ENCODE measurements around the gene CCDC146. TPM values are rescaled to one million over a fixed set of nuclear protein-coding genes. Genes with fewer than 3 reads are reported as not detected.
"Not testable (repeated sequence)": the region's sequence is repeated elsewhere in the genome, so short reads cannot be mapped to it uniquely, and the experiment has no call there.

The CCDC146 gene
- total RNA-seq, 1 experiment from 2014 or later = 1.4 TPM

DNA sequence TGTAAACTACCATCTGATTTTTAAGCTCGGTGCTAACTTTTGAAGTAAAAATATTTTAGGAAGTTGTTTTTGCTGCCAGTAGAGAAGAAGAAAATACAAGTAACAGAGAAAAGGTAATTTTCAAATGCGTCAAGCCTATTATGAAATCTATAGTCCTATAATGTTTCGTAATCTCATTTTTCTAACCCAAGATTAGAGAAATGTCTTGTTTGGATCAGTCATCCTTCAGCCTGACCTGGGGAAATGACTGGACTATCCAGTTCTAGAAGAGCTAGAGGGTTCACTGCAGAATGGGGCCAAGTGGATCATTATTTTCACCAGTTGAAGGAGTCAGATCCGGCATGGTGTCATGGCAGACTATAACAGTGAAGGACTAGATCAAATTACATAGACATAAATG is 139.9 kb downstream of the CCDC146 start:
- Histone ChIP-seq H3K27ac (no peak overlapping the region), H3K36me3 (no peaks in the 10 kb centered on the region)

DNA sequence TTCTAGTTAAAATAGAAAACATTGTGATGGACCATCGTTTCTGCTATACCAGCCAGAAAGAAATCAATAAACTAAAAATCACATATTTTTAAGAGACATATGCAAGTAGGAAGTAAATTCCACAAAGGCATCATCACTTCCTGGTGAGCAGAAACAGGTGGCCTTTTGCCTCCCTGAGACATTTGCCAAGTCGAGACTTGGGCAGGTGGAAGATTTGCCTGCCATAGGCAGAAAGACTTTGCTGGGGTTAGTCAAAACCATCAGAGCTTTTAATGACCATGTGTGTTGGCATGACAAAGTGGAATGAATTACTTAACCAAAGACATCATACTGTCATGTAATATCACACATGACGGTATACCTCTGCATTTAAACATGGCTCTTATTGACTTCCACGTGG is 143.3 kb downstream of the CCDC146 start:
- Histone ChIP-seq H3K9me3 (replicated peaks) (peaks cover 4% of the 10 kb centered on the region; the same call in 1 of the 2 replicates), H3K36me3 (no peaks in the 10 kb centered on the region), H3K4me1 (peaks cover 14% of the 10 kb centered on the region), H3K27me3 (no peaks in the 10 kb centered on the region), H3K4me3 (no peak overlapping the region), H3K27ac (no peak overlapping the region)
- DNase-seq = peak; percentile 22 to 24

More for the DNA sequence above, 139.9 kb downstream of the CCDC146 start:
- peaks cover 14% of the 10 kb centered on the region for H3K4me1 ChIP-seq
- H3K9me3 ChIP-seq (replicated peaks) = no peaks in the 10 kb centered on the region
- no peak for DNase-seq
- no peaks in the 10 kb centered on the region for H3K27me3 ChIP-seq
- no peak overlapping the region for H3K4me3 ChIP-seq

DNA sequence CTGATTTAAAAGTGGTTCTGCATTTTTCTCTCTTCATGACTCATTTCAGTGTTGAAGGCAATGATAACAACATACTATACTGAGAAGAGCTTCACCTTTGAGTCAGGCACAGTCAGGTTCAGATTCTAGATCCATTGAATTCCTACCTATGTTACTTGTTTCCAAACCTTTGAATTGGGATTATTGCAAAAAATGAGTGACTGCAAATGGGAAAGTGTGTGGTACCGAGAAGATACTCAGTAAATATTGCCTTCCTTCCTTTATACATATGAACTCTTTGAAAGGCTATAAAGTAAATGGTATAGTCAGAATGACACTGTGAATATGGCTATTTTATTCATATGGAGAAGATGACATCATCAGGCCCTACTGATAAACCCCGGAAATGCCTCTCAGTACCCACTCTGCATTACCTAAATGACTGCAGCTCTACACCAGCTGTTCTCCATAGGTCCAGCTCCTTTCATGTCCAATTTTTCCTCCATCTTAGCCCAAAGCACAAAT is 143.9 kb downstream of the CCDC146 start:
- Histone ChIP-seq H3K9me3 (replicated peaks) (peaks cover 4% of the 10 kb centered on the region; the same call in 1 of the 2 replicates), H3K36me3 (no peaks in the 10 kb centered on the region), H3K4me1 (peaks cover 14% of the 10 kb centered on the region), H3K27ac (no peak overlapping the region), H3K4me3 (no peak overlapping the region), H3K27me3 (no peaks in the 10 kb centered on the region)
- DNase-seq = peak; percentile 14 to 37

DNA sequence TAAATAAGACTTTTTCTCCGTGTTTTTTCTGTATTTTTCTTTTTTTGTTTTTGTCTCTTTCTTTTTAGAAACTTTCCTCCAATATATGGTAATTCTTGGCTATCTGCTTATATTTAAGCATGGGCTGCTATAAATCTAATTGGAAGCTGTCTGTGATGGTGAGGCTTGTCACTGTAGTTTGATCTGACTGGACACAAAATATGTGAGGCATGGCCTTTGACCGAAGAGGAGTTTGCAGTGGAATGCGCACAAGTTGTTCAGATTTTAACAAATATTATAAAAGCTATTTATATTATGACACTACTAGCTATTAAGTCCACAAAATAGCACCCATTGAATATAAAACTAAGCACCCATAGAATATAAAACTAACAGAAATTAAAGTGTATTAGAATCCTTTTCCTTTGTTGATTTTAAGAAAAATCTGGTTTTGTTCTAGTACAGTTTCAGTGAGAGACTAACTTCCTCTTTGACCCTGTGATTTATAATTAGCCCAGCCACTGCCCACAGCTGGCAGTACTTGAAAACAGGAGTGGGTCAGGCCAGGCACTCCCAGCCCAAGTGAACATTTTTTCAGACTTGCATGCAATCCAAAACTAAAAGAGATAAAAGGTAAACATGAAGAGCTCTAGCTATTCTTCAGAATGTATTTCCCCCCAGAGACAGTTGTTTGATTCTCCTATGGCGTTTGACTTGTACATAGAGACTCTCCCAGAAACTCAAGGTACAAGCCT is 147.1 kb downstream of the CCDC146 start:
- no peaks in the 10 kb centered on the region for H3K36me3 ChIP-seq
- peaks cover 4% of the 10 kb centered on the region; the same call in 1 of the 2 replicates for H3K9me3 ChIP-seq (replicated peaks)
- DNase-seq = no peak
- H3K27ac ChIP-seq = no peak overlapping the region
- peaks cover 14% of the 10 kb centered on the region for H3K4me1 ChIP-seq
- H3K4me3 ChIP-seq = no peak overlapping the region
- H3K27me3 ChIP-seq = no peaks in the 10 kb centered on the region

DNA sequence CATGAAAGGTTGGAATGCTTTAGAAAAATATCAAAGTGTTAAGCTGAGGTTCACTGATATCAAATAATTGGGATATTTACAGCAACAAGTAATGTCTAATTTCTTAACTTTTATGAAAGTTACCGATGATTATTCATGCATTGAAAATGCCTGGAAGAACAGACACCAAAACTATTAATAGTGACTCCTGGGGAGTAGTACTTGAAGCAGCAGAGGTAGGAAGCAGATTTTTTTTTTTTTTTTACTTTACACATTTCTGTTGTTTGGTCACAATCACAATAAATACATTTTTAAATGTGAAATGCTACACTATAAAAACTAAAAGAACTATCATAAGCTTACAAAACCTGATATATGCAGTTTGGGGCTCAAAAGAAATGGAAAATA is 147.7 kb downstream of the CCDC146 start:
- no peak for DNase-seq
- H3K36me3 ChIP-seq = no peaks in the 10 kb centered on the region
- peaks cover 14% of the 10 kb centered on the region for H3K4me1 ChIP-seq
- no peaks in the 10 kb centered on the region for H3K27me3 ChIP-seq
- H3K9me3 ChIP-seq (replicated peaks) = peaks cover 4% of the 10 kb centered on the region; the same call in 1 of the 2 replicates
- H3K27ac ChIP-seq = no peak overlapping the region
- H3K4me3 ChIP-seq = no peak overlapping the region

DNA sequence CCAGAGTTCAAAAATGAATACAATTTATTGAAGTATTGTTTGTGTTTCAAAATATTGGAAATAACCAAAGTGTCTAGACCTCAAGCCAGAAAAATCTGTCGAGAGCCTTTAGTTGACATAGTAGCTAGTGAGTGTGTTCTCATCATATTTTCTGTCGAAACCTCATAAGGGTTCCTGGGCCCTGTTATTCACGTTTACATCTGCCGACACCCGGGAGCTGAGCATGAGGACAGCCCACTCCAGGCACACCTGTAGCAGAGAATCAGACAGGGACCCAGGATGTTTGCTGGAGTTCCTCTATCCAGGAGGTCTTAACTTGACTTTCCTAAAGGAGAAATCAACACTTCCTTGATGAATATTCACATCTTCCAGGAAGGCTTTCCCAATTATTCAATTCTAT is 149.4 kb downstream of the CCDC146 start:
- no peak overlapping the region for H3K4me3 ChIP-seq
- H3K27me3 ChIP-seq = no peaks in the 10 kb centered on the region
- no peaks in the 10 kb centered on the region for H3K36me3 ChIP-seq
- peaks cover 4% of the 10 kb centered on the region; the same call in 1 of the 2 replicates for H3K9me3 ChIP-seq (replicated peaks)
- no peak for DNase-seq
- no peak overlapping the region for H3K27ac ChIP-seq
- H3K4me1 ChIP-seq = peaks cover 3% of the 10 kb centered on the region

DNA sequence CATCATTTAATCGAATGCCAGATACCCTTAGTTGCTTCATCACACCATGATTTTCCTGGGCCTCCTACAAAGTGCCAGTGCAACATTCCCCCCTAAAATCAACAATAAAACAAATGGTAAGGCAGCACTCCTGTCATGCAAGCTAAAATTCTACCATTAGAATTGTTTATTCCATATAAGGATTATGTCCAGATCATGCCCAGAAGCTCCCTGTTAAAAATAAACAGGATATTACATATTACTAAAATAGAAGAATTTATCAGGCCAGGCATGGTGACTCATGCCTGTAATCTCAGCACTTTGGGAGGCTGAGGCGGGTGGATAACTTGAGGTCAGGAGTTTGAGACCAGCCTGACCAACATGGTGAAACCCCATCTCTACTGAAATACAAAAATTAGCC is 153.2 kb downstream of the CCDC146 start:
- H3K4me1 ChIP-seq, DNase-seq, H3K27ac ChIP-seq: not testable (repeated sequence)

DNA sequence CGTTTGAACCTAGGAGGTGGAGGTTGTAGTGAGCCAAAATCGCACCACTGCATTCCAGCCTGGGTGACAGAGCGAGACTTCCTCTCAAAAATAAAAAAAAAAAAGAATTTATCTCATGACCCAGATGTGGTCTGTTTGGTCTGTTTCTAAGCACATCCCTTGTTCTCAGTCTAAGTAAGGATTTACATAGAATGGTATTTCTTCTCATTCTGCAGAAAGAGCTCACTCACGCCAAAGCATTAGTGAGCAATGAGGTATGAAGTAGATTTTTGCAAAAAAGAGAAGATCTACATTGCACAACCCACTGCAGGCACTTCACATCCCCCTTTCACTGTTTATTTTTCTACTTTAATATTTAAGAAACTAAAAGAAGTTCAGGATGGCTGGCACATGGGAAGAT is 153.7 kb downstream of the CCDC146 start:
- Histone ChIP-seq H3K27ac (no peak overlapping the region), H3K4me1 (no peaks in the 10 kb centered on the region), H3K27me3 (no peaks in the 10 kb centered on the region), H3K36me3 (no peaks in the 10 kb centered on the region), H3K9me3 (replicated peaks) (no peaks in the 10 kb centered on the region), H3K4me3 (no peak overlapping the region)
- DNase-seq = no peak

More for the DNA sequence above, 153.2 kb downstream of the CCDC146 start:
- not testable (repeated sequence) for H3K27me3 ChIP-seq; H3K4me3 ChIP-seq; H3K36me3 ChIP-seq; H3K9me3 ChIP-seq (replicated peaks)

DNA sequence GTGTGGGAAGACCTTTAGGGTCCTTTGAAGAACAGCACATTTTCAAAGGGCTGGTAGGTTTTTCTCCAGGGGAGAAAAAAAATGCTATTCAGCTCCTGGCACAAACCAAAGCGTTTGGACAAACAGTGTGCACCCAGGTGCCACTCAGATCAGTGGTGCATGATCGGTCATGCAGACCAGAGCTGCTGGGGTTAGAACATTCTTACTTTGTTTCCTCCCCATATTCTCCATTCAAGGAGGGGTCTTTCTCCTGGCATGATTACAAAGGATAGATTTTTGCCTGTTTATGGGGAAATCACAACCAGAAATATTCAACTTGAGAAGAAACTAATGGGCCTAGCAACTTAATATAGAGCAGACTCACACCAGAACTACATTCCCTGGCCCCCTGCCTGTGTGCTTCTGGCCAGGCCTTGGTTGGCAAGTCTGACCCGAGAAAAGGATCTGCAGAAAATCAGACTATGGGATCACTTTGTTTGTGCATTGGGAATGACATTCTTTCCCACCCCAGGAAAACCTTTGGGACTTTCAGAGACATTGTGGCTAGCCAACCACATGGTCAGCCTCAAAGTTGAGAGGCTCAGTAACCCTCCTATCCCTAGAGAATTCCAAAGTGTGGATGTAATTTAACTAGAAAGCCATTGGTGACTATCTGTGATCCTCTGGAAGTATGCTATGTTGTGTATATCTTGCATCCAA is 159.5 kb downstream of the CCDC146 start:
- Histone ChIP-seq H3K4me3 (no peak overlapping the region), H3K36me3 (no peaks in the 10 kb centered on the region), H3K9me3 (replicated peaks) (no peaks in the 10 kb centered on the region), H3K4me1 (no peaks in the 10 kb centered on the region), H3K27ac (no peak overlapping the region), H3K27me3 (no peaks in the 10 kb centered on the region)
- DNase-seq = no peak

DNA sequence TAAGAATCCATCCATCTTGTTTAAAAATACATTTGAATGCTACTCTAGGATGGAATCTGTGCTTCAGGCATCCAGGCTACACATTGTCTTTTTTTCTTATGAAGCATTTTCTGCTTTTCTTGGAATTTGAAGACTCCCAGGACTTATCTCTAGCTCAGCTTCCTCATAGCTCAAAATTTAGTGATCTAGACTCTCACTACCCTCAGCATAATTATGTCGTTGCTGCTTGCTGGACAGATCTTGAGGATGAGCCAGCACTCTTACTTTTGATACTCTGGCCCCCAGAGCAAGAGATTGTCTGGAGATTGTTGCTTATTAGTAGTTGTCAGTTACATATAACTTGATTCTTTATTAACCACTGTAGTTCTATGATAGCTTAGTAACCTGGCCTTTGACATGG is 160.5 kb downstream of the CCDC146 start:
- Histone ChIP-seq H3K4me1 (no peaks in the 10 kb centered on the region), H3K27ac (no peak overlapping the region), H3K4me3 (no peak overlapping the region), H3K9me3 (replicated peaks) (no peaks in the 10 kb centered on the region), H3K36me3 (no peaks in the 10 kb centered on the region), H3K27me3 (no peaks in the 10 kb centered on the region)
- no peak for DNase-seq

DNA sequence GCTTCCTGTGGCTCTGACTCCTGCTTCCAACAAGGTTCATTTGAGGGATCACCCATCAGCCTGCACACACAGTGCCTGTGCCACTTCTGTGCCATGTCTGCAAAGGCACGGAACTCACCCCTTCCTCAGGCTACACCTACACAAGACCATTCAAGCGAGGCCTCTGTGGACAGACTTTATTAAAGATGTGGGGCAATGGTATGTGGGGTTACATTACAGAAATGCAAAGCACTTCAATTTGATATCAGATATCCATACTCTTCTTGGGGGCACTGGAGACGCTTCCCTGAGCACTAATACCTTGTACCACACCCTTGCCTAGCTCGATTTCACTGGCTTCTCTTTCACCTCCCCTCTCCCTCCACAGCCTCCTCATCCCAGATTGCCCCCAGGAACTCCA is 161.6 kb downstream of the CCDC146 start:
- no peaks in the 10 kb centered on the region for H3K9me3 ChIP-seq (replicated peaks)
- no peak for DNase-seq
- no peaks in the 10 kb centered on the region for H3K27me3 ChIP-seq
- peaks cover 4% of the 10 kb centered on the region; the same call in 1 of the 2 replicates for H3K4me1 ChIP-seq
- no peaks in the 10 kb centered on the region for H3K36me3 ChIP-seq
- no peak overlapping the region for H3K4me3 ChIP-seq
- no peak overlapping the region for H3K27ac ChIP-seq

DNA sequence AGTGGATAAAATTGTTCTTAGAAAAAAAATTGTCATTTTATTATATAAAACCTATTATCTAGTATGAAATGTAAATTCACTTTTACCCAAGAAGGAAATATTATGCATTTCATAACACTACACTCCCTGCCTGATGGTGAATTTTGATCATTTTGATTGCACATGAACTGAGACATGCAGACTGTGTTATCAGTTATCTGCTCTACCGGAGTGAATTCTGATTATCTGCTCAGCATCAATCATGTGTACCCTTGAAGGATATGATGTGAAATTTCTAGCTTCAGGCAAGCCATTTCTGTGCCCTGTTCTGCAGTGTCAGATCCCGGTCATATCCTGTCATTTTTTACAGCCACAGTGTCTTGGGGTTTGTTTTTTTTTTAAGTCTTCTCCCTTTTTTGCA is 162.2 kb downstream of the CCDC146 start:
- no peaks in the 10 kb centered on the region for H3K9me3 ChIP-seq (replicated peaks)
- peaks cover 6% of the 10 kb centered on the region; the same call in 1 of the 2 replicates for H3K4me1 ChIP-seq
- no peaks in the 10 kb centered on the region for H3K27me3 ChIP-seq
- no peaks in the 10 kb centered on the region for H3K36me3 ChIP-seq
- no peak overlapping the region for H3K27ac ChIP-seq
- H3K4me3 ChIP-seq = no peak overlapping the region
- DNase-seq = no peak

DNA sequence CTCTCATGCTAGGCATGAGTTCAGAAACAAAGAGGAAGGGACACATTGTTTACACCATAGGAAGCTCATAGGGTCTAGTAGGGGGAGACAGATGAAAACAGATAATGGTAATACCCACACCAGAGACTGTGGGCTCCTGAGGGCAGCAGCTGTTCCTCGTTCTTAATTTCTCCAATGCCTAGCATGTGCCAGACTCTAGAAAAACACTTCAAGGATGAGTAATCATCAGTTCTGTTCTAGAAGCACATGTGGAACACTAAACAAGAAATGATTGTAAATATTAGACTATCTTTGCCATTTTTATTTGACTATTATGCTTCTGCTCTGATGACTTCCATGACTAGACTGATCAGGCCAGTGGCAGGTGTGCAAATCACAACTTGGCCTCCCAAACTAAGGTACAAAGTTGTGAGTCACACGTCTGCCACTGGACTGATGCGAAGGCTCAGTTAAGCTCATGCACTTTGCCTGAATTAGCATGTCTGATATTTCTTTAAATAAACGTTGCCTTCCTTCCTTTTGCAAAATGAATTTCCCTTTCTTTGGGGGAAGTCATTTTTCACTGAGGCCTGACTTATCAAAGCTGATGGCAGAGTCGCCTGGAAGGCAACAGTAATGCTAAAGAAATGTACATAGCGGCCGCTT is 166.4 kb downstream of the CCDC146 start:
- Histone ChIP-seq H3K4me3 (no peak overlapping the region), H3K4me1 (peaks cover 6% of the 10 kb centered on the region; the same call in 1 of the 2 replicates), H3K36me3 (no peaks in the 10 kb centered on the region), H3K27ac (no peak overlapping the region), H3K27me3 (no peaks in the 10 kb centered on the region), H3K9me3 (replicated peaks) (no peaks in the 10 kb centered on the region)
- peak; percentile 28 to 44 for DNase-seq

DNA sequence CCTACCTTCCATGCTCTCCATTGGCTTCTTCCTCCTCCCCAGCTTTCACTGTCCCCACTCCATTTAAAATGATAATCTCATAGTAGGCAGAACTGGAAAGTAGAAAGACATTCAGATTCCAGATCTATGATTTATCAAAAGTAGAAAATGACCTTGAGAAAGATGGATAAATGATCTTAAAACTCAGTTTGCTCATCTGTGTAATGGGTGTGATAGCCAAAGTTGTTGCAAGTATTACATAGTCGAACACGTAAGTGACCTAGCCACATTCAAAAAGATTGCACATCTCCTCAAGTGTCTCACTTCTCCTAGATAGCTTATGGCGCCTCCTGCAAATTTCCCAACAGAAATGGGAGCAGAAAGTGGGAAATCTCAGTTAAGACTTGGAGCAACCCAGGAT is 167.0 kb downstream of the CCDC146 start:
- Histone ChIP-seq H3K36me3 (no peaks in the 10 kb centered on the region), H3K9me3 (replicated peaks) (no peaks in the 10 kb centered on the region), H3K4me3 (no peak overlapping the region), H3K27me3 (no peaks in the 10 kb centered on the region), H3K4me1 (peaks cover 11% of the 10 kb centered on the region; the same call in 1 of the 2 replicates), H3K27ac (no peak overlapping the region)
- DNase-seq = no peak

DNA sequence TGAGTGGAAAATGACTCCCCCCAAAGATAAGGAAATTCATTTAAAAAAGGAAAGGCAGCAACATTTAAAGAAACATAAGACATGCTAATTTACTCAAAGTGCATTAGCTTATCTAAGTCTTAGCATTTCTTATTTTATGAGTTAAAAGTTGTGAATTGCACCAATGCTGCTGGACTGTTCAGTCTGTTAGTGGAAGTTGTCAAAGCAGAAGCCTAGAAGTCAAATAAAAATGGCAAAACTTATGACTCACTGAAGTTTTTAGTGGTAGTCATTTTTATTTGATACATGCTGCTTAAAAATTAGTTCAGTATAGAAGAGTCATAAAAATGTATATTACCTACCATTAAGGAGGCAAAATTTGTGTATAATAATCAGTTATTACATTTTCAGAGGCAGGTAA is 168.0 kb downstream of the CCDC146 start:
- H3K9me3 ChIP-seq (replicated peaks) = no peaks in the 10 kb centered on the region
- no peak overlapping the region for H3K27ac ChIP-seq
- H3K4me1 ChIP-seq = peaks cover 11% of the 10 kb centered on the region; the same call in 1 of the 2 replicates
- H3K36me3 ChIP-seq = no peaks in the 10 kb centered on the region
- no peaks in the 10 kb centered on the region for H3K27me3 ChIP-seq
- DNase-seq = no peak
- H3K4me3 ChIP-seq = no peak overlapping the region

All from SJCRH30 (cell line).